GM19397 (cell line): ENCODE results near the gene ITPKB.
"Not testable (repeated sequence)": the region's sequence is repeated elsewhere in the genome, so short reads cannot be mapped to it uniquely, and the experiment has no call there.

ENCODE experiments used
- ATAC-seq: cut with Tn5 transposase; IDR thresholded peaks from one replicate; pipeline ENCODE4 v1.9.1; 2021; ENCODE audit warnings: mild to moderate bottlenecking, moderate library complexity; ENCODE audit not compliant: unreplicated experiment

The ITPKB gene

GRCh38 chr1:226738995-226739695 is at the start of gene ITPKB:
ITPKB (minus strand) TSS chr1:226739282; CDS start chr1:226737458, 1,824 bp downstream.
- no peak for ATAC-seq

- ATAC-seq, result no peak
Measured at GRCh38 chr1:226787638-226788037, 48.6 kb upstream of the ITPKB start.

- ATAC-seq, result no peak
Measured at GRCh38 chr1:226787071-226787470, 48.0 kb upstream of the ITPKB start.

- peak; percentile 63 for ATAC-seq
Measured at GRCh38 chr1:226786550-226786949, 47.5 kb upstream of the ITPKB start.

GRCh38 chr1:226785805-226786204 is 46.7 kb upstream of the ITPKB start:
- ATAC-seq, result no peak

GRCh38 chr1:226784081-226785049 is 45.3 kb upstream of the ITPKB start:
- ATAC-seq, result no peak

- no peak for ATAC-seq
Measured at GRCh38 chr1:226782845-226783601, 43.9 kb upstream of the ITPKB start.

- no peak for ATAC-seq
Measured at GRCh38 chr1:226781937-226782609, 43.0 kb upstream of the ITPKB start.

GRCh38 chr1:226779561-226779960 is 40.5 kb upstream of the ITPKB start:
- ATAC-seq, result no peak

- ATAC-seq, result no peak
Measured at GRCh38 chr1:226778657-226779058, 39.6 kb upstream of the ITPKB start.

- no peak for ATAC-seq
Measured at GRCh38 chr1:226776975-226777374, 37.9 kb upstream of the ITPKB start.

- ATAC-seq, result no peak
Measured at GRCh38 chr1:226776066-226776465, 37.0 kb upstream of the ITPKB start.

GRCh38 chr1:226772446-226773139 is 33.5 kb upstream of the ITPKB start:
- ATAC-seq, result no peak

- ATAC-seq, result not testable (repeated sequence)
Measured at GRCh38 chr1:226767170-226767569, 28.1 kb upstream of the ITPKB start.

GRCh38 chr1:226766565-226766964 is 27.5 kb upstream of the ITPKB start:
- ATAC-seq, result no peak

GRCh38 chr1:226764533-226764932 is 25.5 kb upstream of the ITPKB start:
- ATAC-seq, result no peak

GRCh38 chr1:226763905-226764264 is 24.8 kb upstream of the ITPKB start:
- ATAC-seq, result no peak

- ATAC-seq, result no peak
Measured at GRCh38 chr1:226762988-226763904, 24.2 kb upstream of the ITPKB start.

GRCh38 chr1:226762055-226762454 is 23.0 kb upstream of the ITPKB start:
- no peak for ATAC-seq
